Testis (tissue), 2 donors: ENCODE measurements around the gene PPP3R1.

ENCODE experiments used
- CTCF ChIP-seq, 3 experiments: fragments of 450-650 bp in 2 of 3; fragments of 200-600 bp in 1 of 3; sonication (generic) in 1 of 3; IDR thresholded peaks; one replicate each; pipeline ENCODE4 v1.5.1; 2016 to 2019; ENCODE audit warnings: antibody characterized with exemption in 3 of 3, mild to moderate bottlenecking in 2 of 3, moderate library complexity in 1 of 3
- POLR2A ChIP-seq: fragments of 450-650 bp; IDR thresholded peaks from one replicate; pipeline ENCODE4 v1.6.1; 2017; ENCODE audit warnings: antibody characterized with exemption, mild to moderate bottlenecking, moderate library complexity

- TF ChIP-seq CTCF (IDR thresholded peaks at IDR 0.05) (no peak), POLR2A (no peak)
Measured at GRCh38 chr2:68244456-68244855, 7.9 kb downstream of the PPP3R1 start.
